ENCODE results near the gene TRIM22.
"Not testable (repeated sequence)": the region's sequence is repeated elsewhere in the genome, so short reads cannot be mapped to it uniquely, and the experiment has no call there.

The TRIM22 gene

DNA sequence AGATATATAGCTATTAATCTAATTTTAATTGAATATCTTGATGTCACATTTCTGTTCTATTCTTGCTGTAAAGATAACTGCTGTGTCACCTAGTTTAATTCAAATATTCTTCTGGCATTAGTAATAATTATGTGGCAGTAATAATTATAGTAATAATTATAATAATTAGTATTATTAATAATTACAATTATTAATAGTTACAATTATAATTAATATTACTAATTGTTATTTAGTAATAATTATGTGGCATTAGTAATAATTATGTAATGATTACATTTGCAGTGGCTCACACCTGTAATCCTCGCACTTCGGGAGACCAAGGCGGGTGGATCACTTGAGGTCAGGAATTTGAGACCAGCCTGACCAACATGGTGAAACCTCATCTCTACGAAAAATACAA is 3.2 kb upstream of the TRIM22 start:
- H3K27ac ChIP-seq = no peak overlapping the region
- H3K4me3 ChIP-seq (ENCODE audit: low read depth, low read length) = no peak overlapping the region
- H3K9me3 ChIP-seq (ENCODE audit: severe bottlenecking) = no peaks in the 10 kb centered on the region
- H3K36me3 ChIP-seq = no peaks in the 10 kb centered on the region
- H3K27me3 ChIP-seq (ENCODE audit: insufficient read depth, low read depth, severe bottlenecking) = peaks cover 68% of the 10 kb centered on the region
- TF ChIP-seq, protein P1, sequence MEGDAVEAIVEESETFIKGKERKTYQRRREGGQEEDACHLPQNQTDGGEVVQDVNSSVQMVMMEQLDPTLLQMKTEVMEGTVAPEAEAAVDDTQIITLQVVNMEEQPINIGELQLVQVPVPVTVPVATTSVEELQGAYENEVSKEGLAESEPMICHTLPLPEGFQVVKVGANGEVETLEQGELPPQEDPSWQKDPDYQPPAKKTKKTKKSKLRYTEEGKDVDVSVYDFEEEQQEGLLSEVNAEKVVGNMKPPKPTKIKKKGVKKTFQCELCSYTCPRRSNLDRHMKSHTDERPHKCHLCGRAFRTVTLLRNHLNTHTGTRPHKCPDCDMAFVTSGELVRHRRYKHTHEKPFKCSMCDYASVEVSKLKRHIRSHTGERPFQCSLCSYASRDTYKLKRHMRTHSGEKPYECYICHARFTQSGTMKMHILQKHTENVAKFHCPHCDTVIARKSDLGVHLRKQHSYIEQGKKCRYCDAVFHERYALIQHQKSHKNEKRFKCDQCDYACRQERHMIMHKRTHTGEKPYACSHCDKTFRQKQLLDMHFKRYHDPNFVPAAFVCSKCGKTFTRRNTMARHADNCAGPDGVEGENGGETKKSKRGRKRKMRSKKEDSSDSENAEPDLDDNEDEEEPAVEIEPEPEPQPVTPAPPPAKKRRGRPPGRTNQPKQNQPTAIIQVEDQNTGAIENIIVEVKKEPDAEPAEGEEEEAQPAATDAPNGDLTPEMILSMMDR (IDR thresholded peaks at IDR 0.05; ENCODE audit: low read depth, low read length) = no peak
- DNase-seq = no peak

DNA sequence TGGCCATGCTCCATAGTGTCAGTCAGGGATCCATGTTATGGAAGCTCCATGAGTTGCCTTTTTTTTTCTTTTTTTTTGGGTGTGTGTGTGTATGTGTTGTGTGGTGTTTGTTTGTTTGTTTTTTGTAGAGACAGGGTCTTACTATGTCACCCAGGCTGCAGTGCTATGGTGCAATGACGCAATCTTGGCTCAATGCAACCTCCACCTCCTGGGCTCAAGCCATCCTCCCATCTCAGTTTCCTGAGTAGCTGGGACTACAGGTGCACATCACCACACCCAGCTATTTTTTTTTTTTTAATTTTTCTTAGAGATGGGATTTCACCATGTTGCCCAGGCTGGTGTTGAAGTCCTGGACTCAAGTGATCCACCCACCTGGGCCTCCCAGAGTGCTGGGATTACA is 1.1 kb upstream of the TRIM22 start:
- H3K27ac ChIP-seq = no peak overlapping the region
- TF ChIP-seq, protein P1 (IDR thresholded peaks at IDR 0.05; ENCODE audit: low read depth, low read length) = no peak
- peaks cover 67% of the 10 kb centered on the region for H3K27me3 ChIP-seq (ENCODE audit: insufficient read depth, low read depth, severe bottlenecking)
- H3K9me3 ChIP-seq (ENCODE audit: severe bottlenecking) = no peaks in the 10 kb centered on the region
- DNase-seq = no peak
- H3K36me3 ChIP-seq = no peaks in the 10 kb centered on the region
- H3K4me3 ChIP-seq (ENCODE audit: low read depth, low read length) = no peak overlapping the region

DNA sequence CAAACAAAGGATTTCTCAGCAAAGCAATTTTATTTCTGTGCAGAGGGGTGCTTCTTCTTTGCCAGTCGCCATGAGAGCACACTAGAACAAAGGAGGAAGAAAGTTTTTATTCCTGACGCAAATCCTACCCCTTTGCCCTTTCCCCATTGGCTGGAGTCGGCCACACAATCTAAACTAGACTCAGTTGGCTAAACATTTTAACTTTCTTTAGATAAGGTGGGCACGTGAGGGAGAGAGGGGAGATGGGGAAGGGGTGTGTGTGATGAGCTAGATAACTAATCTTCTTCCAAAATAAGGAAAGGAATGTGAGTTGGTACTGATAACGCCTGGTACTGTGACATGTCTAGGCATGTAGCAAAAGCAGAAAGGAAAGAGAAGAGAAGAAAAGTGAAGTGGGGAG is 626 bp downstream of the TRIM22 start:
- DNase-seq = no peak
- peaks cover 70% of the 10 kb centered on the region for H3K27me3 ChIP-seq (ENCODE audit: insufficient read depth, low read depth, severe bottlenecking)
- H3K36me3 ChIP-seq = no peaks in the 10 kb centered on the region
- H3K9me3 ChIP-seq (ENCODE audit: severe bottlenecking) = no peaks in the 10 kb centered on the region
- TF ChIP-seq, protein P1 (IDR thresholded peaks at IDR 0.05; ENCODE audit: low read depth, low read length) = no peak
- H3K4me3 ChIP-seq (ENCODE audit: low read depth, low read length) = no peak overlapping the region
- H3K27ac ChIP-seq = no peak overlapping the region

DNA sequence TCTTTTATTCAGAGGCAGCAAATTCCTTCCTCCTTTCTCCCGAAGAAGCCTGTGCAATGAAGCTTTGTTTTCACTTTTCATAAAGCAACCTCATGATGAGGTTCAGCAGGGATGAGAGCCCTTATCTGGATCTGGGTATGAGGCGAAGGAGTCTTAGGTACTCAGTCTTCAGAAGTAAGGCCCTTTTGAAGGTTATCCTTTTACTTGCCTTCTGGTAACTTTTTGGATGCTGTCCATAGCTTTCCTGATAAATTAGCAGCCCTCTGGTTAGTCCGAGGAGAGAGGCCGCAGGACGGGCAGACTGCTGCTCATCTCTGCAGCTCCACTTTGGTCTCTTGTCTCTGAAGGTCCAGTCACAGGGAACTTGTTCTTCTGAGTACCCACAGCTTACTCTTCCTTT is 1.1 kb downstream of the TRIM22 start:
- no peak for DNase-seq

DNA sequence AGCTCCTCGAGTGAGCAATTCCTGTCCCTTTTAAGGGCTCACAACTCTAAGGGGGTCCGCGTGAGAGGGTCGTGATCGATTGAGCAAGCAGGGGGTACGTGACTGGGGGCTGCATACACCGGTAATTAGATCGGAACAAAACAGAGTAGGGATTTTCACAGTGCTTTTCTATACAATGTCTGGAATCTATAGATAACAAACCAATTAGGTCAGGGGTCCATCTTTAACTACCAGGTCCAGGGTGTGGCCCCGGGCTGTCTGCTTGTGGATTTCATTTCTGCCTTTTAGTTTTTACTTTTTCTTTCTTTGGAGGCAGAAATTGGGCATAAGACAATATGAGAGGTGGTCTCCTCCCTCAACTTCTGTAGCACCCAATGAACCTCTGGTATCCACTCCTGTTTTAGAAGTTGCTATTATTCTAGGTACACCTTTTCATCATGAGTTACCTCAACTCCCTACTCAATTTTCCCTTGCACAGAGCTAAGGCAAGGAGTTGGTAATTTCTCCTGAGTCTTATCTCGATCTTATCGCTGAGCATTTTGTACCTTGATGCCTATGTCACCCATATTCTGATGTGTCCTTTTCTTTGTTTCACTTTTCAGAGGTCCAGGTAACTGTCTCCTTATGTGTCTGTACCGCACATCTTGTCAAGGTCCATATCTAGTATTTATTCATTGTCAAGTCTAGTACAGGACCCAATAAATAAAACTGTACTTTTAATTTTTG is 1.8 kb downstream of the TRIM22 start:
- not testable (repeated sequence) for H3K4me3 ChIP-seq (ENCODE audit: low read depth, low read length)

More for the DNA sequence above, 1.1 kb downstream of the TRIM22 start:
- Histone ChIP-seq H3K27ac (no peak overlapping the region), H3K36me3 (no peaks in the 10 kb centered on the region), H3K4me3 (ENCODE audit: low read depth, low read length) (no peak overlapping the region), H3K9me3 (ENCODE audit: severe bottlenecking) (no peaks in the 10 kb centered on the region), H3K27me3 (ENCODE audit: insufficient read depth, low read depth, severe bottlenecking) (peaks cover 68% of the 10 kb centered on the region)
- TF ChIP-seq, protein P1 (IDR thresholded peaks at IDR 0.05; ENCODE audit: low read depth, low read length) = no peak

DNA sequence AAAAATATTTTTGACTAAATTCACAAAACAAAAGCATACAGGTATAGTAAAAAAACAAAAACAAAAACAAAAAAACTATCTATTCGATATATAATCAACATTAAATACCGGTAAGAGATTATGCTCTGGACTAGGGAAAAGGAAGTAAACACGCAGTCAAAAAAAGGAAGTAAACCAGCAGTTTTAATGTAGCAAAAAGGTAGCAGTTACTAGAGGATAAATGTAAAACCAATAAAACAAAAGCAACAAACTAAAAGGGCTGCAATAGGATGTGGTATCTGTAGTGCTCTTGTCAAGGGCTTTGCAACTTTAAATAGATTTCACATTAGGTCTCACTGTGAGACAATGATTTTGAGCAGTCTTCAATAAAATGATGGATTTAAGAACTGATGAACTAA is 2.4 kb downstream of the TRIM22 start:
- Histone ChIP-seq H3K36me3 (no peaks in the 10 kb centered on the region), H3K27ac (no peak overlapping the region), H3K27me3 (ENCODE audit: insufficient read depth, low read depth, severe bottlenecking) (peaks cover 70% of the 10 kb centered on the region), H3K4me3 (ENCODE audit: low read depth, low read length) (no peak overlapping the region), H3K9me3 (ENCODE audit: severe bottlenecking) (no peaks in the 10 kb centered on the region)
- TF ChIP-seq, protein P1 (IDR thresholded peaks at IDR 0.05; ENCODE audit: low read depth, low read length) = no peak
- no peak for DNase-seq

More for the DNA sequence above, 1.8 kb downstream of the TRIM22 start:
- not testable (repeated sequence) for H3K9me3 ChIP-seq (ENCODE audit: severe bottlenecking); H3K36me3 ChIP-seq; DNase-seq; H3K27ac ChIP-seq
- H3K27me3 ChIP-seq (ENCODE audit: insufficient read depth, low read depth, severe bottlenecking) = peaks cover 70% of the 10 kb centered on the region
